ENCODE measurements around the gene ABCE1. TPM values are rescaled to one million over a fixed set of nuclear protein-coding genes. Genes with fewer than 3 reads are reported as not detected.

ABCE1 gene
- total and polyA plus RNA-seq, 10 of the 15 experiments (the other 5 are each of a cell fraction or from before 2014, with no cell fraction given), result 75.9 to 172 (median 134) TPM

DNA sequence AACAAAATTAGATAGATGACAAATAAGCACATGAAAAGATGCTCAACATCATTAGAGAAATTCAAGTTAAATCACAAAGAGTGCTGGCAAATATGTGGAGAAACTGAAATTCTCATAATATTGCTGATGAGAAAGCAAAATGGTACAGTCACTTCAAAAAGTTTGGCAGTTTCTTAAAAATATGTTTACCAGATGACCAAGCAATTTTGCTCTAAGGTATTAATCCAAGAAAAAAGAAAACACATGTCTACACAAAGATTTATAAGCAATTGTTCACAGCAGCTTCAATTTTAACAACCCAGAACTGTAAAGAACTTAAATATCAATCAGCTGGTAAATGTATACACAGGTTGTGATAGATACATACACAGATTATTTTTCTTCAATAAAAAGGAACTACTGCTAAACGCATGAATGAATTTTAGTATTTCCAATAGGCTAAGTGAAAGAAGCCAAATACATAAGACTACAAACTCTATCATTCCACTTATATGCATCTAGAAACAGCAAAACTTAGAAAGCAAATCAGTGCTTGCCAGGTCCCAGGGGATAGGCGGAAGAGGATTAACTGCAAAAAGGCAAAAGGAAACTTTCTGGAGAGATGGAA, 70.6 kb downstream of the ABCE1 start:
- ChIA-PET RAD21 (ENCODE audit: unreplicated experiment) (interaction anchor here (1.0 kb wide), 1 partner anchor 10 kb away, joined by 4 read pairs; no protein-coding TSS in a partner anchor), SMC1A (ENCODE audit: uncharacterized antibody, unreplicated experiment) (interaction anchor here (0.7 to 5.0 kb wide), 5 partner anchors 8 to 65 kb away, joined by 3 to 28 read pairs (median 4); no protein-coding TSS in a partner anchor), CTCF (interaction anchor here (1.2 to 1.3 kb wide), 2 partner anchors 8 to 448 kb away, joined by 3 to 5 read pairs; no protein-coding TSS in a partner anchor), POLR2A (interaction anchor here (1.3 kb wide), 1 partner anchor 10 kb away, joined by 6 read pairs; no protein-coding TSS in a partner anchor)
- intact Hi-C loops (cut with micrococcal nuclease; ENCODE audit: unreplicated experiment) (no loop called here), in situ Hi-C loops (cut with MboI) (no loop called here)
- no peaks in the 10 kb centered on the region for H3K4me1 ChIP-seq (ENCODE audit: control insufficient read depth, insufficient read depth, low read length)
- H4K20me1 ChIP-seq (ENCODE audit: control insufficient read depth, insufficient read depth), result no peaks in the 10 kb centered on the region
- H3K79me2 ChIP-seq (ENCODE audit: control insufficient read depth, insufficient read depth, low read length), result peaks cover 9% of the 10 kb centered on the region
- H3K9ac ChIP-seq (ENCODE audit: control insufficient read depth, insufficient read depth, low read length), result no peak overlapping the region
- H2AFZ ChIP-seq (ENCODE audit: control insufficient read depth, low read depth, low read length), result no peak overlapping the region
- no peak for DNase-seq (ENCODE audit: low read depth, low spot score)
- peaks cover 0 to 5% of the 10 kb centered on the region in 2 experiments; a peak in 2 of 4 replicates for H3K36me3 ChIP-seq (ENCODE audit: control insufficient read depth in 2 of 2, insufficient read depth in 2 of 2, low read length in 1 of 2)
- no TSS peak for BruUV-seq (replicated peaks)
- H3K27me3 ChIP-seq (replicated peaks in 1 of 2; ENCODE audit: control insufficient read depth in 2 of 2, insufficient read depth in 2 of 2, low read length in 1 of 2), result no peaks in the 10 kb centered on the region
- H3K9me3 ChIP-seq (replicated peaks; ENCODE audit: control insufficient read depth, insufficient read depth, low read length), result no peaks in the 10 kb centered on the region
- H3K4me3 ChIP-seq, result no peak overlapping the region
- no peak for FAIRE-seq
- no peak overlapping the region for H3K27ac ChIP-seq (ENCODE audit: control insufficient read depth, insufficient read depth)
- 83% methylated on average over 2 of the region's 2 CpGs for WGBS (ENCODE audit: insufficient coverage, insufficient replicate concordance, low lambda C conversion rate, missing lambda C conversion rate)
- ATAC-seq, result peak; percentile 15
- no peak overlapping the region for H3K4me2 ChIP-seq (ENCODE audit: control insufficient read depth, insufficient read depth)
- TF ChIP-seq, protein P1, sequence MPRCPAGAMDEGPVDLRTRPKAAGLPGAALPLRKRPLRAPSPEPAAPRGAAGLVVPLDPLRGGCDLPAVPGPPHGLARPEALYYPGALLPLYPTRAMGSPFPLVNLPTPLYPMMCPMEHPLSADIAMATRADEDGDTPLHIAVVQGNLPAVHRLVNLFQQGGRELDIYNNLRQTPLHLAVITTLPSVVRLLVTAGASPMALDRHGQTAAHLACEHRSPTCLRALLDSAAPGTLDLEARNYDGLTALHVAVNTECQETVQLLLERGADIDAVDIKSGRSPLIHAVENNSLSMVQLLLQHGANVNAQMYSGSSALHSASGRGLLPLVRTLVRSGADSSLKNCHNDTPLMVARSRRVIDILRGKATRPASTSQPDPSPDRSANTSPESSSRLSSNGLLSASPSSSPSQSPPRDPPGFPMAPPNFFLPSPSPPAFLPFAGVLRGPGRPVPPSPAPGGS (IDR thresholded peaks at IDR 0.05; ENCODE audit: borderline replicate concordance, insufficient read depth, low read depth, low read length, poor library complexity, severe bottlenecking), result no peak
- no peak for TF ChIP-seq SP1 (IDR thresholded peaks at IDR 0.05; ENCODE audit: low read depth, low read length)
- no peak for TF ChIP-seq GABPA (IDR thresholded peaks at IDR 0.05; ENCODE audit: low read depth)
- no peak for TF ChIP-seq MYC (IDR thresholded peaks at IDR 0.05; ENCODE audit: insufficient read depth, insufficient read length, insufficient replicate concordance, low read length, severe bottlenecking)
- no peak for TF ChIP-seq POU2F2 (IDR thresholded peaks at IDR 0.05; ENCODE audit: borderline replicate concordance, low read depth, low read length)
- no peak for TF ChIP-seq FOXK2 (IDR thresholded peaks at IDR 0.05)
- TF ChIP-seq CEBPB (IDR thresholded peaks at IDR 0.05; ENCODE audit: borderline replicate concordance in 1 of 2, low read depth in 2 of 2, low read length in 2 of 2), result no peak
- no peak for TF ChIP-seq POLR2A (IDR thresholded peaks at IDR 0.05; ENCODE audit: low read depth, low read length)
- TF ChIP-seq, protein P2, sequence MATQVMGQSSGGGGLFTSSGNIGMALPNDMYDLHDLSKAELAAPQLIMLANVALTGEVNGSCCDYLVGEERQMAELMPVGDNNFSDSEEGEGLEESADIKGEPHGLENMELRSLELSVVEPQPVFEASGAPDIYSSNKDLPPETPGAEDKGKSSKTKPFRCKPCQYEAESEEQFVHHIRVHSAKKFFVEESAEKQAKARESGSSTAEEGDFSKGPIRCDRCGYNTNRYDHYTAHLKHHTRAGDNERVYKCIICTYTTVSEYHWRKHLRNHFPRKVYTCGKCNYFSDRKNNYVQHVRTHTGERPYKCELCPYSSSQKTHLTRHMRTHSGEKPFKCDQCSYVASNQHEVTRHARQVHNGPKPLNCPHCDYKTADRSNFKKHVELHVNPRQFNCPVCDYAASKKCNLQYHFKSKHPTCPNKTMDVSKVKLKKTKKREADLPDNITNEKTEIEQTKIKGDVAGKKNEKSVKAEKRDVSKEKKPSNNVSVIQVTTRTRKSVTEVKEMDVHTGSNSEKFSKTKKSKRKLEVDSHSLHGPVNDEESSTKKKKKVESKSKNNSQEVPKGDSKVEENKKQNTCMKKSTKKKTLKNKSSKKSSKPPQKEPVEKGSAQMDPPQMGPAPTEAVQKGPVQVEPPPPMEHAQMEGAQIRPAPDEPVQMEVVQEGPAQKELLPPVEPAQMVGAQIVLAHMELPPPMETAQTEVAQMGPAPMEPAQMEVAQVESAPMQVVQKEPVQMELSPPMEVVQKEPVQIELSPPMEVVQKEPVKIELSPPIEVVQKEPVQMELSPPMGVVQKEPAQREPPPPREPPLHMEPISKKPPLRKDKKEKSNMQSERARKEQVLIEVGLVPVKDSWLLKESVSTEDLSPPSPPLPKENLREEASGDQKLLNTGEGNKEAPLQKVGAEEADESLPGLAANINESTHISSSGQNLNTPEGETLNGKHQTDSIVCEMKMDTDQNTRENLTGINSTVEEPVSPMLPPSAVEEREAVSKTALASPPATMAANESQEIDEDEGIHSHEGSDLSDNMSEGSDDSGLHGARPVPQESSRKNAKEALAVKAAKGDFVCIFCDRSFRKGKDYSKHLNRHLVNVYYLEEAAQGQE (IDR thresholded peaks at IDR 0.05; ENCODE audit: low read depth, low read length), result no peak
- TF ChIP-seq, protein P3, sequence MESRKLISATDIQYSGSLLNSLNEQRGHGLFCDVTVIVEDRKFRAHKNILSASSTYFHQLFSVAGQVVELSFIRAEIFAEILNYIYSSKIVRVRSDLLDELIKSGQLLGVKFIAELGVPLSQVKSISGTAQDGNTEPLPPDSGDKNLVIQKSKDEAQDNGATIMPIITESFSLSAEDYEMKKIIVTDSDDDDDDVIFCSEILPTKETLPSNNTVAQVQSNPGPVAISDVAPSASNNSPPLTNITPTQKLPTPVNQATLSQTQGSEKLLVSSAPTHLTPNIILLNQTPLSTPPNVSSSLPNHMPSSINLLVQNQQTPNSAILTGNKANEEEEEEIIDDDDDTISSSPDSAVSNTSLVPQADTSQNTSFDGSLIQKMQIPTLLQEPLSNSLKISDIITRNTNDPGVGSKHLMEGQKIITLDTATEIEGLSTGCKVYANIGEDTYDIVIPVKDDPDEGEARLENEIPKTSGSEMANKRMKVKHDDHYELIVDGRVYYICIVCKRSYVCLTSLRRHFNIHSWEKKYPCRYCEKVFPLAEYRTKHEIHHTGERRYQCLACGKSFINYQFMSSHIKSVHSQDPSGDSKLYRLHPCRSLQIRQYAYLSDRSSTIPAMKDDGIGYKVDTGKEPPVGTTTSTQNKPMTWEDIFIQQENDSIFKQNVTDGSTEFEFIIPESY (IDR thresholded peaks at IDR 0.05), result no peak
- TF ChIP-seq BMI1 (IDR thresholded peaks at IDR 0.05; ENCODE audit: borderline replicate concordance), result no peak
- TF ChIP-seq, protein P4, sequence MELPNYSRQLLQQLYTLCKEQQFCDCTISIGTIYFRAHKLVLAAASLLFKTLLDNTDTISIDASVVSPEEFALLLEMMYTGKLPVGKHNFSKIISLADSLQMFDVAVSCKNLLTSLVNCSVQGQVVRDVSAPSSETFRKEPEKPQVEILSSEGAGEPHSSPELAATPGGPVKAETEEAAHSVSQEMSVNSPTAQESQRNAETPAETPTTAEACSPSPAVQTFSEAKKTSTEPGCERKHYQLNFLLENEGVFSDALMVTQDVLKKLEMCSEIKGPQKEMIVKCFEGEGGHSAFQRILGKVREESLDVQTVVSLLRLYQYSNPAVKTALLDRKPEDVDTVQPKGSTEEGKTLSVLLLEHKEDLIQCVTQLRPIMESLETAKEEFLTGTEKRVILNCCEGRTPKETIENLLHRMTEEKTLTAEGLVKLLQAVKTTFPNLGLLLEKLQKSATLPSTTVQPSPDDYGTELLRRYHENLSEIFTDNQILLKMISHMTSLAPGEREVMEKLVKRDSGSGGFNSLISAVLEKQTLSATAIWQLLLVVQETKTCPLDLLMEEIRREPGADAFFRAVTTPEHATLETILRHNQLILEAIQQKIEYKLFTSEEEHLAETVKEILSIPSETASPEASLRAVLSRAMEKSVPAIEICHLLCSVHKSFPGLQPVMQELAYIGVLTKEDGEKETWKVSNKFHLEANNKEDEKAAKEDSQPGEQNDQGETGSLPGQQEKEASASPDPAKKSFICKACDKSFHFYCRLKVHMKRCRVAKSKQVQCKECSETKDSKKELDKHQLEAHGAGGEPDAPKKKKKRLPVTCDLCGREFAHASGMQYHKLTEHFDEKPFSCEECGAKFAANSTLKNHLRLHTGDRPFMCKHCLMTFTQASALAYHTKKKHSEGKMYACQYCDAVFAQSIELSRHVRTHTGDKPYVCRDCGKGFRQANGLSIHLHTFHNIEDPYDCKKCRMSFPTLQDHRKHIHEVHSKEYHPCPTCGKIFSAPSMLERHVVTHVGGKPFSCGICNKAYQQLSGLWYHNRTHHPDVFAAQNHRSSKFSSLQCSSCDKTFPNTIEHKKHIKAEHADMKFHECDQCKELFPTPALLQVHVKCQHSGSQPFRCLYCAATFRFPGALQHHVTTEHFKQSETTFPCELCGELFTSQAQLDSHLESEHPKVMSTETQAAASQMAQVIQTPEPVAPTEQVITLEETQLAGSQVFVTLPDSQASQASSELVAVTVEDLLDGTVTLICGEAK (IDR thresholded peaks at IDR 0.05; ENCODE audit: borderline replicate concordance), result no peak

Data from GM12878 (cell line).